ENCODE data around the gene TBX10. TPM values are rescaled to one million over a fixed set of nuclear protein-coding genes. Genes with fewer than 3 reads are reported as not detected.

The TBX10 gene
- total RNA-seq, 1 experiment from 2014 or later: not detected

DNA sequence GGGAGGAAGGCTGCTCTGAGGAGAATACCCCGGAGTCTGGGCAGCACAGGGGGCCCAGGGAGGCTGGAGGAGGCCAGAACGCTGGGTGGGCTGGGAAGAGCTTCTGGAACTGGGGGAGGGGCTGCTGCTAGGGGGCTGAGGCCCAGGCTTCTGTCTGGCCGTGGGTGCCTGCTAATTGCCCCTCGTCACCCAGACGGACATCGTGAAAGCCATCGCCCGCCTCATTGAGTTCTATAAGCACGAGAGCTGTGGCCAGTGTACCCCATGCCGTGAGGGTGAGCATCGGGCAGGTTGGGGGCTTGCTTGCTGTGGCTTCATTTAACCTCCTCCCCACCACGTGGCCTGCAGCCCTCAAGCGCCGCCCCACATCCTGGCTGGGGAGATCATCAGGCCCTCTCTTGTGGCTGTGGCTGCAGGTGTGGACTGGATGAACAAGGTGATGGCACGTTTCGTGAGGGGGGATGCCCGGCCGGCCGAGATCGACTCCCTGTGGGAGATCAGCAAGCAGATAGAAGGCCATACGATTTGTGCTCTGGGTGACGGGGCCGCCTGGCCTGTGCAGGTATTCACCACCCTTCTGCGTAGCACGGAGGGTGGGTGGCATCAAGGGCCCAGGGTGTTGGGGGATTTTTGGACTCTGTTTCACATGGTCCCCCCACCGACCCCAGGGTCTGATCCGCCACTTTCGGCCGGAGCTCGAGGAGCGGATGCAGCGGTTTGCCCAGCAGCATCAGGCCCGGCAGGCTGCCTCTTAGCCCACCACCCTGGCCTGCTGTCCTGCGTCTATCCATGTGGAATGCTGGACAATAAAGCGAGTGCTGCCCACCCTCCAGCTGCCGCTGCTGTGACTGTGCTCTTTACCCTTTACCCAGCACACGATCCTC, 27.6 kb downstream of the TBX10 start (continued):
- TF ChIP-seq, protein P1, sequence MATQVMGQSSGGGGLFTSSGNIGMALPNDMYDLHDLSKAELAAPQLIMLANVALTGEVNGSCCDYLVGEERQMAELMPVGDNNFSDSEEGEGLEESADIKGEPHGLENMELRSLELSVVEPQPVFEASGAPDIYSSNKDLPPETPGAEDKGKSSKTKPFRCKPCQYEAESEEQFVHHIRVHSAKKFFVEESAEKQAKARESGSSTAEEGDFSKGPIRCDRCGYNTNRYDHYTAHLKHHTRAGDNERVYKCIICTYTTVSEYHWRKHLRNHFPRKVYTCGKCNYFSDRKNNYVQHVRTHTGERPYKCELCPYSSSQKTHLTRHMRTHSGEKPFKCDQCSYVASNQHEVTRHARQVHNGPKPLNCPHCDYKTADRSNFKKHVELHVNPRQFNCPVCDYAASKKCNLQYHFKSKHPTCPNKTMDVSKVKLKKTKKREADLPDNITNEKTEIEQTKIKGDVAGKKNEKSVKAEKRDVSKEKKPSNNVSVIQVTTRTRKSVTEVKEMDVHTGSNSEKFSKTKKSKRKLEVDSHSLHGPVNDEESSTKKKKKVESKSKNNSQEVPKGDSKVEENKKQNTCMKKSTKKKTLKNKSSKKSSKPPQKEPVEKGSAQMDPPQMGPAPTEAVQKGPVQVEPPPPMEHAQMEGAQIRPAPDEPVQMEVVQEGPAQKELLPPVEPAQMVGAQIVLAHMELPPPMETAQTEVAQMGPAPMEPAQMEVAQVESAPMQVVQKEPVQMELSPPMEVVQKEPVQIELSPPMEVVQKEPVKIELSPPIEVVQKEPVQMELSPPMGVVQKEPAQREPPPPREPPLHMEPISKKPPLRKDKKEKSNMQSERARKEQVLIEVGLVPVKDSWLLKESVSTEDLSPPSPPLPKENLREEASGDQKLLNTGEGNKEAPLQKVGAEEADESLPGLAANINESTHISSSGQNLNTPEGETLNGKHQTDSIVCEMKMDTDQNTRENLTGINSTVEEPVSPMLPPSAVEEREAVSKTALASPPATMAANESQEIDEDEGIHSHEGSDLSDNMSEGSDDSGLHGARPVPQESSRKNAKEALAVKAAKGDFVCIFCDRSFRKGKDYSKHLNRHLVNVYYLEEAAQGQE (IDR thresholded peaks at IDR 0.05; ENCODE audit: low read depth): no peak
- TF ChIP-seq TCF7L2 (IDR thresholded peaks at IDR 0.05; ENCODE audit: borderline replicate concordance, extremely low read depth, insufficient read depth, insufficient read length) (no peak), POLR2A (IDR thresholded peaks at IDR 0.05; ENCODE audit: borderline replicate concordance, extremely low read depth, insufficient read depth, insufficient read length) (no peak)

- Histone ChIP-seq H3K9ac (ENCODE audit: low read length) (no peak overlapping the region), H3K36me3 (ENCODE audit: control insufficient read depth in 1 of 2, insufficient read depth in 2 of 2, low read length in 2 of 2) (peaks cover 19 to 21% of the 10 kb centered on the region in 2 experiments; a peak in 3 of 4 replicates), H3K4me1 (ENCODE audit: control insufficient read depth in 1 of 2, insufficient read depth in 2 of 2, low read length in 2 of 2) (peaks cover 8 to 29% of the 10 kb centered on the region in 2 experiments), H3K27me3 (ENCODE audit: insufficient read depth, low read length) (no peaks in the 10 kb centered on the region), H3K4me3 (replicated peaks in 1 of 2; ENCODE audit: low read depth in 1 of 2, low read length in 2 of 2) (no peak overlapping the region), H3K27ac (ENCODE audit: low read depth, low read length) (no peak overlapping the region), H3K9me3 (ENCODE audit: control insufficient read depth in 1 of 2, insufficient read depth in 1 of 2, low read depth in 1 of 2, low read length in 2 of 2) (no peaks in the 10 kb centered on the region), H3K4me2 (ENCODE audit: low read length) (no peak overlapping the region), H3K9me2 (ENCODE audit: insufficient read depth) (no peaks in the 10 kb centered on the region), H2AFZ (ENCODE audit: low read depth, low read length, poor library complexity, severe bottlenecking) (no peak overlapping the region), H3K79me2 (ENCODE audit: insufficient read depth, low read length) (peaks cover 27% of the 10 kb centered on the region), H4K20me1 (ENCODE audit: insufficient read depth) (no peaks in the 10 kb centered on the region)
- BruUV-seq (replicated peaks): no TSS peak
- ATAC-seq (no peak), DNase-seq (ENCODE audit: low read depth, low spot score) (no peak)
- TF ChIP-seq, protein P1 (IDR thresholded peaks at IDR 0.05; ENCODE audit: low read depth): no peak
- TF ChIP-seq ELF1 (IDR thresholded peaks at IDR 0.05; ENCODE audit: borderline replicate concordance, low read depth): no peak
- TF ChIP-seq POLR2A (IDR thresholded peaks at IDR 0.05; ENCODE audit: borderline replicate concordance, extremely low read depth, insufficient read depth, insufficient read length): no peak
- no peak for TF ChIP-seq YY1 (IDR thresholded peaks at IDR 0.05; ENCODE audit: extremely low read depth, insufficient replicate concordance, low read depth, low read length)
- TF ChIP-seq, protein P2, sequence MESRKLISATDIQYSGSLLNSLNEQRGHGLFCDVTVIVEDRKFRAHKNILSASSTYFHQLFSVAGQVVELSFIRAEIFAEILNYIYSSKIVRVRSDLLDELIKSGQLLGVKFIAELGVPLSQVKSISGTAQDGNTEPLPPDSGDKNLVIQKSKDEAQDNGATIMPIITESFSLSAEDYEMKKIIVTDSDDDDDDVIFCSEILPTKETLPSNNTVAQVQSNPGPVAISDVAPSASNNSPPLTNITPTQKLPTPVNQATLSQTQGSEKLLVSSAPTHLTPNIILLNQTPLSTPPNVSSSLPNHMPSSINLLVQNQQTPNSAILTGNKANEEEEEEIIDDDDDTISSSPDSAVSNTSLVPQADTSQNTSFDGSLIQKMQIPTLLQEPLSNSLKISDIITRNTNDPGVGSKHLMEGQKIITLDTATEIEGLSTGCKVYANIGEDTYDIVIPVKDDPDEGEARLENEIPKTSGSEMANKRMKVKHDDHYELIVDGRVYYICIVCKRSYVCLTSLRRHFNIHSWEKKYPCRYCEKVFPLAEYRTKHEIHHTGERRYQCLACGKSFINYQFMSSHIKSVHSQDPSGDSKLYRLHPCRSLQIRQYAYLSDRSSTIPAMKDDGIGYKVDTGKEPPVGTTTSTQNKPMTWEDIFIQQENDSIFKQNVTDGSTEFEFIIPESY (IDR thresholded peaks at IDR 0.05; ENCODE audit: extremely low read depth, insufficient replicate concordance, low read length): no peak
- TF ChIP-seq SP1 (IDR thresholded peaks at IDR 0.05; ENCODE audit: low read depth): no peak
- RAD21 ChIA-PET (ENCODE audit: low non-redundant PET in 1 of 2, low total read pairs in 2 of 2, uncharacterized antibody in 2 of 2, unreplicated experiment in 2 of 2): no interaction called here
- CTCF ChIA-PET: no interaction called here
- POLR2A ChIA-PET: no interaction called here
- intact Hi-C loops (cut with micrococcal nuclease): no loop called here
These were observed 28.4 kb downstream of the TBX10 start for GRCh38 chr11:67611165-67611564.

Measured in HCT116 (cell line).